GM12878 (cell line): ENCODE measurements around the gene ITGAD. TPM values are rescaled to one million over a fixed set of nuclear protein-coding genes. Genes with fewer than 3 reads are reported as not detected.

Experiments
- ATAC-seq: fragments of 200-7000 bp; cut with Tn5 transposase; 3 replicates; pipeline ENCODE4 v1.9.1; 2020; ENCODE audit warnings: mild to moderate bottlenecking, moderate library complexity
- BruUV-seq: library from RNA; stranded (reverse); fragments of 400-500 nt; replicated peaks from 2 replicates; lab custom pipeline; 2021; lab: Mats Ljungman, UMichigan
- CTCF ChIA-PET: fragments of 300-600 bp; sonication (Branson Sonifier 250); formaldehyde crosslinking; extraction: SDS; loops from one replicate; lab custom pipeline; 2021; ENCODE audit warnings: inconsistent platforms; lab: Yijun Ruan, JAX
- POLR2A ChIA-PET: fragments of 350-600 bp; formaldehyde crosslinking; extraction: SDS; loops from one replicate; lab custom pipeline; 2021; ENCODE audit warnings: inconsistent platforms; lab: Charles Lee
- RAD21 ChIA-PET: fragments of 300-600 bp; sonication (Branson Sonifier 250); formaldehyde crosslinking; loops from one replicate; lab custom pipeline; 2023; ENCODE audit warnings: antibody characterized with exemption; ENCODE audit not compliant: unreplicated experiment; lab: Charles Lee
- SMC1A ChIA-PET: fragments of 300-600 bp; sonication (Branson Sonifier 250); formaldehyde crosslinking; loops from one replicate; lab custom pipeline; 2023; ENCODE audit not compliant: unreplicated experiment, uncharacterized antibody; lab: Charles Lee
- DNase-seq: peaks from one replicate; pipeline ENCODE4 v3.0.0-alpha.2; 2011; ENCODE audit warnings: low read depth, low spot score
- FAIRE-seq: peaks from 3 replicates; lab custom pipeline; 2011; peaks lifted over from hg19 to GRCh38; lab: Jason Lieb, UNC
- H2AFZ ChIP-seq: 2 replicates; pipeline ENCODE4 v1.6.0; 2011; ENCODE audit warnings: low read depth, low read length, control low read depth; ENCODE audit not compliant: control insufficient read depth
- H3K27ac ChIP-seq: 2 replicates; pipeline ENCODE4 v1.5.1; 2011; ENCODE audit warnings: control low read depth; ENCODE audit not compliant: control insufficient read depth, insufficient read depth
- H3K27me3 ChIP-seq, 2 experiments: replicated peaks in 1 of 2; 2 replicates each; pipeline versions ENCODE4 v1.6.0 to v1.6.1; 2011; ENCODE audit warnings: low read length in 1 of 2; ENCODE audit not compliant: control insufficient read depth in 2 of 2, insufficient read depth in 2 of 2
- H3K36me3 ChIP-seq, 2 experiments: 2 replicates each; pipeline ENCODE4 v1.5.1; 2011; ENCODE audit warnings: low read length in 1 of 2; ENCODE audit not compliant: control insufficient read depth in 2 of 2, insufficient read depth in 2 of 2
- H3K4me1 ChIP-seq: 2 replicates; pipeline ENCODE4 v1.6.1; 2011; ENCODE audit warnings: mild to moderate bottlenecking, low read length, moderate library complexity, mixed read lengths; ENCODE audit not compliant: control insufficient read depth, insufficient read depth
- H3K4me2 ChIP-seq: 2 replicates; pipeline ENCODE4 v1.6.0; 2011; ENCODE audit warnings: control low read depth; ENCODE audit not compliant: control insufficient read depth, insufficient read depth
- H3K4me3 ChIP-seq: fragments of 200-600 bp; sonication (generic); 2 replicates; pipeline ENCODE4 v1.5.1; 2016
- H3K79me2 ChIP-seq: 2 replicates; pipeline ENCODE4 v1.6.0; 2011; ENCODE audit warnings: low read length; ENCODE audit not compliant: control insufficient read depth, insufficient read depth
- H3K9ac ChIP-seq: 2 replicates; pipeline ENCODE4 v1.8.0; 2011; ENCODE audit warnings: low read length, control low read depth, mixed read lengths; ENCODE audit not compliant: control insufficient read depth, insufficient read depth
- H3K9me3 ChIP-seq: replicated peaks from 3 replicates; pipeline ENCODE4 v1.5.1; 2011; ENCODE audit warnings: mild to moderate bottlenecking, low read length; ENCODE audit not compliant: control insufficient read depth, insufficient read depth
- H4K20me1 ChIP-seq: 2 replicates; pipeline ENCODE4 v1.6.0; 2011; ENCODE audit not compliant: control insufficient read depth, insufficient read depth
- ASH2L ChIP-seq: fragments of 300-600, 200-600 bp; sonication (generic); IDR thresholded peaks from 2 replicates; pipeline ENCODE4 v1.6.1; 2017; ENCODE audit warnings: low read depth, mild to moderate bottlenecking, borderline replicate concordance
- BCL11A ChIP-seq: IDR thresholded peaks from 2 replicates; pipeline ENCODE4 v1.6.1; 2011; ENCODE audit warnings: low read depth, low read length
- KDM1A ChIP-seq: fragments of 200-600 bp; sonication (generic); IDR thresholded peaks from 2 replicates; pipeline ENCODE4 v1.6.1; 2016; ENCODE audit warnings: borderline replicate concordance
- WGBS: methylation state at CpG from one replicate; pipeline ENCODE4 v1.1.6; 2016; ENCODE audit warnings: low lambda C conversion rate; ENCODE audit not compliant: insufficient replicate concordance, insufficient coverage; ENCODE audit errors: missing lambda C conversion rate; 5-methylcytosine and 5-hydroxymethylcytosine counted together
- in situ Hi-C: fragments of 300-500 bp; cut with MboI; formaldehyde crosslinking; loops from 9 replicates; pipeline ENCODE4 v1.14.3; 2018; ENCODE audit warnings: mixed read lengths
- intact Hi-C: fragments of 100-400 bp; cut with micrococcal nuclease; formaldehyde crosslinking; loops from one replicate; pipeline ENCODE4 v1.14.2; 2022; ENCODE audit not compliant: unreplicated experiment
- polyA plus RNA-seq, 11 experiments: library from polyadenylated mRNA; depleted of rRNA in 4 of 11; unstranded in 6 of 11; stranded (reverse) in 5 of 11; fragments of >200 nt; fragmentation: Nextera tagmentation in 4 of 11; fragmentation: Illumina TruSeq in 1 of 11; extraction: Ambion mirVana in 4 of 11; extraction: Trizol in 1 of 11; gene quantifications; 1 replicate in 1 of 11; 2 replicates in 10 of 11; pipeline versions ENCODE4 v1.2.1 to v1.2.3, GENCODE V29; 2011 to 2016; ENCODE audit warnings: inconsistent platforms in 2 of 11, missing spikeins in 2 of 11, low read depth in 1 of 11
- total RNA-seq, 4 experiments: library from RNA; depleted of rRNA in 3 of 4; stranded (reverse); fragments of >200 nt in 3 of 4; fragmentation: Illumina TruSeq in 1 of 4; extraction: Trizol in 1 of 4; gene quantifications; 2 replicates each; pipeline versions ENCODE4 v1.2.1 to v1.2.3, GENCODE V29; 2013 to 2021
- TF ChIP-seq, protein P1 (sequence below): fragments of 450-650 bp; IDR thresholded peaks from 2 replicates; pipeline ENCODE4 v1.6.1; 2017; ENCODE audit warnings: mild to moderate bottlenecking, low read depth, inconsistent platforms; ENCODE audit not compliant: poor library complexity, severe bottlenecking

The ITGAD gene
- total and polyA plus RNA-seq, 10 of the 15 experiments (the other 5 are each of a cell fraction or from before 2014, with no cell fraction given), result 0.29 to 4.0 (median 1.2) TPM

DNA sequence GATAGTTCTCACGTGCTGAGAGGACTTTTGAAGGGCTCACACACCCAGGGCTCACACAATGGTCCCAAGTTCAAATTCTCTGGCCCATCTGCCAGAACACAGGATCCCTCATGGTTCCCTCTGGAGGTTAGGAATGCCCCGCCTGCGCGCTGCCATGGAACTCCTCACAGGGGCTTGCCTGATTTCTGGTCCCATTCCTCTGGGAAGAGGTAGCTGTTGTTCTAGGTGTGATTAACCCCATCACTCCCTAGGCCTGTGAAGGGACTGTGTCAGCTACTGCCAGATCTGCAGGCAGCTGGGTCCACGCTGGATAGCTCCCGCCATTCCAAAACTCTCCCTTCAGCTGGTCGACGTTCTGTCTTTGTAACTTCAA is 63.8 kb downstream of the ITGAD start:
- H3K9me3 ChIP-seq, result no peaks in the 10 kb centered on the region
- 91% methylated on average over 8 of the region's 8 CpGs for WGBS
- RAD21 ChIA-PET, result interaction anchor here (0.7 to 4.0 kb wide), 5 partner anchors 14 to 412 kb away, joined by 3 to 21 read pairs (median 4); partner anchors contain the start of gene ZNF843
- H3K4me1 ChIP-seq, result peaks cover 16% of the 10 kb centered on the region
- no peak for FAIRE-seq
- H3K9ac ChIP-seq, result 0 out of 2 replicates have a peak overlapping the region, but pooled peaks have one; percentile 17
- no peak for DNase-seq
- CTCF ChIA-PET, result interaction anchor here (1.1 to 7.0 kb wide), 10 partner anchors 13 to 420 kb away, joined by 3 to 71 read pairs (median 8); partner anchors contain the start of genes ZNF267 and ZNF843
- intact Hi-C loops, result loop anchor here (5.0 kb wide), 1 partner anchor 50 kb away; the partner anchor contains the start of gene RUSF1
- ATAC-seq, result no peak
- TF ChIP-seq KDM1A (no peak), ASH2L (no peak), BCL11A (no peak)
- TF ChIP-seq, protein P1, sequence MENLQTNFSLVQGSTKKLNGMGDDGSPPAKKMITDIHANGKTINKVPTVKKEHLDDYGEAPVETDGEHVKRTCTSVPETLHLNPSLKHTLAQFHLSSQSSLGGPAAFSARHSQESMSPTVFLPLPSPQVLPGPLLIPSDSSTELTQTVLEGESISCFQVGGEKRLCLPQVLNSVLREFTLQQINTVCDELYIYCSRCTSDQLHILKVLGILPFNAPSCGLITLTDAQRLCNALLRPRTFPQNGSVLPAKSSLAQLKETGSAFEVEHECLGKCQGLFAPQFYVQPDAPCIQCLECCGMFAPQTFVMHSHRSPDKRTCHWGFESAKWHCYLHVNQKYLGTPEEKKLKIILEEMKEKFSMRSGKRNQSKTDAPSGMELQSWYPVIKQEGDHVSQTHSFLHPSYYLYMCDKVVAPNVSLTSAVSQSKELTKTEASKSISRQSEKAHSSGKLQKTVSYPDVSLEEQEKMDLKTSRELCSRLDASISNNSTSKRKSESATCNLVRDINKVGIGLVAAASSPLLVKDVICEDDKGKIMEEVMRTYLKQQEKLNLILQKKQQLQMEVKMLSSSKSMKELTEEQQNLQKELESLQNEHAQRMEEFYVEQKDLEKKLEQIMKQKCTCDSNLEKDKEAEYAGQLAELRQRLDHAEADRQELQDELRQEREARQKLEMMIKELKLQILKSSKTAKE, result no peak
- peak overlapping the region; percentile 97 for H3K4me2 ChIP-seq
- peaks cover 46% of the 10 kb centered on the region for H3K79me2 ChIP-seq
- H2AFZ ChIP-seq, result no peak overlapping the region
- H3K36me3 ChIP-seq, result peaks cover 0 to 3% of the 10 kb centered on the region in 2 experiments; a peak in 2 of 4 replicates
- POLR2A ChIA-PET, result interaction anchor here (1.6 to 4.0 kb wide), 2 partner anchors 277 to 416 kb away, joined by 4 to 20 read pairs; partner anchors contain the start of genes FUS and ZNF267
- no peak overlapping the region for H3K27ac ChIP-seq
- no peaks in the 10 kb centered on the region for H3K27me3 ChIP-seq
- peak overlapping the region; percentile 87 for H3K4me3 ChIP-seq
- in situ Hi-C loops, result loop anchor here (5.0 kb wide), 2 partner anchors 240 to 410 kb away; no protein-coding TSS in a partner anchor
- BruUV-seq, result no TSS peak
- SMC1A ChIA-PET, result interaction anchor here (0.6 to 2.1 kb wide), 7 partner anchors 17 to 612 kb away, joined by 3 to 14 read pairs (median 3); no protein-coding TSS in a partner anchor
- peaks cover 7% of the 10 kb centered on the region; the same call in 1 of the 2 replicates for H4K20me1 ChIP-seq
